Astrocyte (in vitro differentiated cells and primary cell): ENCODE measurements around the gene HYAL1. TPM values are rescaled to one million over a fixed set of nuclear protein-coding genes. Genes with fewer than 3 reads are reported as not detected.

Experiments
- DNase-seq: peaks from one replicate; pipeline ENCODE4 v3.0.0-alpha.2; 2010; ENCODE audit warnings: low read depth
- FAIRE-seq: peaks from 2 replicates; lab custom pipeline; 2011; peaks lifted over from hg19 to GRCh38; lab: Jason Lieb, UNC
- H2AFZ ChIP-seq: 2 replicates; pipeline ENCODE4 v1.6.0; 2012; ENCODE audit warnings: low read depth, low read length, inconsistent platforms
- H3K27ac ChIP-seq: 2 replicates; pipeline ENCODE4 v1.5.1; 2011; ENCODE audit warnings: low read depth, low read length, inconsistent platforms
- H3K27me3 ChIP-seq: 2 replicates; pipeline ENCODE4 v1.6.0; 2011; ENCODE audit warnings: low read length, inconsistent platforms; ENCODE audit not compliant: insufficient read depth
- H3K36me3 ChIP-seq: 2 replicates; pipeline ENCODE4 v1.5.1; 2011; ENCODE audit warnings: low read length, inconsistent platforms; ENCODE audit not compliant: insufficient read depth
- H3K4me1 ChIP-seq: 2 replicates; pipeline ENCODE4 v1.5.1; 2011; ENCODE audit warnings: low read length, inconsistent platforms; ENCODE audit not compliant: insufficient read depth
- H3K4me2 ChIP-seq: 2 replicates; pipeline ENCODE4 v1.6.0; 2012; ENCODE audit warnings: low read length, inconsistent platforms
- H3K4me3 ChIP-seq: 2 replicates; pipeline ENCODE4 v1.5.1; 2011; ENCODE audit warnings: low read depth, mild to moderate bottlenecking, low read length, inconsistent platforms; ENCODE audit not compliant: insufficient read depth
- H3K79me2 ChIP-seq: 2 replicates; pipeline ENCODE4 v1.6.0; 2012; ENCODE audit warnings: mild to moderate bottlenecking, low read length, inconsistent platforms; ENCODE audit not compliant: insufficient read depth
- H3K9ac ChIP-seq: 2 replicates; pipeline ENCODE4 v1.6.0; 2012; ENCODE audit warnings: mild to moderate bottlenecking, low read length, inconsistent platforms
- H3K9me3 ChIP-seq: 2 replicates; pipeline ENCODE4 v1.5.1; 2012; ENCODE audit warnings: low read depth, mild to moderate bottlenecking, low read length, inconsistent platforms; ENCODE audit not compliant: insufficient read depth
- H4K20me1 ChIP-seq: 2 replicates; pipeline ENCODE4 v1.6.0; 2012; ENCODE audit warnings: low read length, inconsistent platforms; ENCODE audit not compliant: insufficient read depth
- H3K27ac Mint-ChIP-seq: one replicate; pipeline ENCODE4 v1.8.0; 2021; ENCODE audit warnings: mild to moderate bottlenecking, mixed read lengths; ENCODE audit not compliant: unreplicated experiment
- H3K27me3 Mint-ChIP-seq: one replicate; pipeline ENCODE4 v1.8.0; 2021; ENCODE audit warnings: low read depth, mixed read lengths; ENCODE audit not compliant: unreplicated experiment
- H3K36me3 Mint-ChIP-seq: one replicate; pipeline ENCODE4 v1.8.0; 2021; ENCODE audit warnings: low read depth, mixed read lengths; ENCODE audit not compliant: unreplicated experiment
- H3K4me1 Mint-ChIP-seq: one replicate; pipeline ENCODE4 v1.8.0; 2021; ENCODE audit warnings: low read depth, mixed read lengths; ENCODE audit not compliant: unreplicated experiment
- H3K4me3 Mint-ChIP-seq: one replicate; pipeline ENCODE4 v1.8.0; 2021; ENCODE audit warnings: mild to moderate bottlenecking, moderate library complexity, mixed read lengths; ENCODE audit not compliant: unreplicated experiment
- H3K9me3 Mint-ChIP-seq: one replicate; pipeline ENCODE4 v1.8.0; 2021; ENCODE audit warnings: mild to moderate bottlenecking, mixed read lengths; ENCODE audit not compliant: unreplicated experiment
- CTCF ChIP-seq: IDR thresholded peaks from 2 replicates; pipeline ENCODE4 v1.5.1; 2011; ENCODE audit warnings: low read depth, mild to moderate bottlenecking, inconsistent platforms, low read length, moderate library complexity; ENCODE audit not compliant: insufficient read depth
- EZH2 ChIP-seq: IDR thresholded peaks from 2 replicates; pipeline ENCODE4 v1.6.1; 2012; ENCODE audit warnings: mild to moderate bottlenecking, low read length, inconsistent platforms; ENCODE audit not compliant: insufficient read depth
- total RNA-seq: library from RNA; stranded (reverse); gene quantifications from 2 replicates; pipeline ENCODE4 v1.2.1, GENCODE V29; 2021

The HYAL1 gene
- total RNA-seq, 1 donor from 2014 or later, result 0.27 TPM

GRCh38 chr3:50278880-50279224 lies 24.5 kb downstream of the HYAL1 start, which contains the start of gene LSMEM2:
LSMEM2 (plus strand) TSS chr3:50279087; CDS start chr3:50279114, 27 bp downstream.
- H3K27me3 ChIP-seq, result peaks cover 19% of the 10 kb centered on the region
- Mint-ChIP-seq H3K4me3 (no peak within 1 kb of the TSS), H3K36me3 (peaks cover 6% of the 10 kb centered on the region), H3K4me1 (peaks cover 2% of the 10 kb centered on the region), H3K27me3 (peaks cover 19% of the 10 kb centered on the region), H3K27ac (no peak within 1 kb of the TSS), H3K9me3 (no peaks in the 10 kb centered on the region)
- no peak for TF ChIP-seq CTCF
- no peak for TF ChIP-seq EZH2
- H3K9me3 ChIP-seq, result no peaks in the 10 kb centered on the region
- H4K20me1 ChIP-seq, result peaks cover 3% of the 10 kb centered on the region
- H3K27ac ChIP-seq, result no peak within 1 kb of the TSS
- H3K9ac ChIP-seq, result no peak within 1 kb of the TSS
- DNase-seq (no peak), FAIRE-seq (no peak)
- H3K36me3 ChIP-seq, result no peaks in the 10 kb centered on the region
- H3K79me2 ChIP-seq, result no peaks in the 10 kb centered on the region
- no peak within 1 kb of the TSS for H2AFZ ChIP-seq
- H3K4me2 ChIP-seq, result no peak within 1 kb of the TSS
- no peaks in the 10 kb centered on the region for H3K4me1 ChIP-seq
- H3K4me3 ChIP-seq, result no peak within 1 kb of the TSS

- TF ChIP-seq CTCF (no peak), EZH2 (no peak)
- H3K36me3 Mint-ChIP-seq, result peaks cover 6% of the 10 kb centered on the region
- H3K27ac Mint-ChIP-seq, result no peak overlapping the region
- Histone ChIP-seq H3K9me3 (no peaks in the 10 kb centered on the region), H3K4me1 (no peaks in the 10 kb centered on the region), H3K4me2 (no peak overlapping the region), H3K36me3 (no peaks in the 10 kb centered on the region), H3K79me2 (no peaks in the 10 kb centered on the region), H3K9ac (no peak overlapping the region), H3K4me3 (no peak overlapping the region), H3K27me3 (peaks cover 25% of the 10 kb centered on the region), H2AFZ (no peak overlapping the region), H4K20me1 (peaks cover 3% of the 10 kb centered on the region), H3K27ac (no peak overlapping the region)
- H3K4me3 Mint-ChIP-seq, result no peak overlapping the region
- H3K27me3 Mint-ChIP-seq, result peaks cover 19% of the 10 kb centered on the region
- peaks cover 2% of the 10 kb centered on the region for H3K4me1 Mint-ChIP-seq
- DNase-seq, result no peak
- no peak for FAIRE-seq
- H3K9me3 Mint-ChIP-seq, result no peaks in the 10 kb centered on the region
These were observed 25.1 kb downstream of the HYAL1 start for GRCh38 chr3:50278123-50278879.

GRCh38 chr3:50276762-50277101 lies 26.6 kb downstream of the HYAL1 start:
- DNase-seq (no peak), FAIRE-seq (no peak)
- H3K27me3 Mint-ChIP-seq, result peaks cover 22% of the 10 kb centered on the region
- Histone ChIP-seq H3K79me2 (no peaks in the 10 kb centered on the region), H4K20me1 (peaks cover 3% of the 10 kb centered on the region), H3K9me3 (no peaks in the 10 kb centered on the region), H3K4me1 (no peaks in the 10 kb centered on the region), H3K36me3 (no peaks in the 10 kb centered on the region), H3K4me3 (no peak overlapping the region), H2AFZ (no peak overlapping the region), H3K27me3 (peaks cover 27% of the 10 kb centered on the region), H3K27ac (no peak overlapping the region), H3K9ac (no peak overlapping the region), H3K4me2 (no peak overlapping the region)
- no peak for TF ChIP-seq CTCF
- no peak for TF ChIP-seq EZH2
- peaks cover 5% of the 10 kb centered on the region for H3K4me1 Mint-ChIP-seq
- H3K27ac Mint-ChIP-seq, result no peak overlapping the region
- peaks cover 8% of the 10 kb centered on the region for H3K36me3 Mint-ChIP-seq
- H3K4me3 Mint-ChIP-seq, result no peak overlapping the region
- no peaks in the 10 kb centered on the region for H3K9me3 Mint-ChIP-seq
